Erythroblast (primary cell): ENCODE measurements around the gene ARHGEF35.
"Not testable (repeated sequence)": the region's sequence is repeated elsewhere in the genome, so short reads cannot be mapped to it uniquely, and the experiment has no call there.

Source experiments
- DNase-seq, 2 experiments: peaks; one replicate each; lab custom pipeline; 2025; lab: John Stamatoyannopoulos, UW
- GATA1 ChIP-seq: IDR thresholded peaks from 2 replicates; pipeline ENCODE4 v1.6.1; 2011; ENCODE audit warnings: low read depth, mild to moderate bottlenecking, control low read depth, low read length, moderate library complexity
- POLR2A ChIP-seq: IDR thresholded peaks from 2 replicates; pipeline ENCODE4 v1.6.1; 2011; ENCODE audit warnings: mild to moderate bottlenecking, low read length

ARHGEF35 gene

GRCh38 chr7:144178380-144179164 lies 17.1 kb downstream of the ARHGEF35 start:
- peak; percentile 2 to 28 for DNase-seq

GRCh38 chr7:144174613-144175012 lies 21.0 kb downstream of the ARHGEF35 start:
- no peak for DNase-seq
- TF ChIP-seq POLR2A (no peak), GATA1 (no peak)

- DNase-seq, result not testable (repeated sequence)
Measured at GRCh38 chr7:144171594-144172350, 23.9 kb downstream of the ARHGEF35 start.

GRCh38 chr7:144164784-144165183 lies 30.8 kb downstream of the ARHGEF35 start:
- TF ChIP-seq POLR2A (no peak), GATA1 (no peak)
- DNase-seq, result no peak

- TF ChIP-seq POLR2A (no peak), GATA1 (no peak)
- DNase-seq, result no peak
Measured at GRCh38 chr7:144158861-144159260, 36.8 kb downstream of the ARHGEF35 start.

- TF ChIP-seq GATA1 (no peak), POLR2A (no peak)
- no peak for DNase-seq
Measured at GRCh38 chr7:144148224-144148827, 47.3 kb downstream of the ARHGEF35 start.

GRCh38 chr7:144144426-144144825 lies 51.2 kb downstream of the ARHGEF35 start:
- TF ChIP-seq POLR2A (no peak), GATA1 (no peak)
- DNase-seq, result no peak

- DNase-seq, result no peak
Measured at GRCh38 chr7:144142187-144142586, 53.4 kb downstream of the ARHGEF35 start.

GRCh38 chr7:144137501-144137900 lies 58.1 kb downstream of the ARHGEF35 start:
- no peak for DNase-seq
- no peak for TF ChIP-seq GATA1
- TF ChIP-seq POLR2A, result no peak

More at GRCh38 chr7:144142187-144142586, 53.4 kb downstream of the ARHGEF35 start:
- TF ChIP-seq GATA1 (no peak), POLR2A (no peak)
